ENCODE data around the gene NTMT2.

Gene NTMT2

GRCh38 chr1:170213596-170213995 lies 67.8 kb downstream of the NTMT2 start:
- no peak for DNase-seq

DNA sequence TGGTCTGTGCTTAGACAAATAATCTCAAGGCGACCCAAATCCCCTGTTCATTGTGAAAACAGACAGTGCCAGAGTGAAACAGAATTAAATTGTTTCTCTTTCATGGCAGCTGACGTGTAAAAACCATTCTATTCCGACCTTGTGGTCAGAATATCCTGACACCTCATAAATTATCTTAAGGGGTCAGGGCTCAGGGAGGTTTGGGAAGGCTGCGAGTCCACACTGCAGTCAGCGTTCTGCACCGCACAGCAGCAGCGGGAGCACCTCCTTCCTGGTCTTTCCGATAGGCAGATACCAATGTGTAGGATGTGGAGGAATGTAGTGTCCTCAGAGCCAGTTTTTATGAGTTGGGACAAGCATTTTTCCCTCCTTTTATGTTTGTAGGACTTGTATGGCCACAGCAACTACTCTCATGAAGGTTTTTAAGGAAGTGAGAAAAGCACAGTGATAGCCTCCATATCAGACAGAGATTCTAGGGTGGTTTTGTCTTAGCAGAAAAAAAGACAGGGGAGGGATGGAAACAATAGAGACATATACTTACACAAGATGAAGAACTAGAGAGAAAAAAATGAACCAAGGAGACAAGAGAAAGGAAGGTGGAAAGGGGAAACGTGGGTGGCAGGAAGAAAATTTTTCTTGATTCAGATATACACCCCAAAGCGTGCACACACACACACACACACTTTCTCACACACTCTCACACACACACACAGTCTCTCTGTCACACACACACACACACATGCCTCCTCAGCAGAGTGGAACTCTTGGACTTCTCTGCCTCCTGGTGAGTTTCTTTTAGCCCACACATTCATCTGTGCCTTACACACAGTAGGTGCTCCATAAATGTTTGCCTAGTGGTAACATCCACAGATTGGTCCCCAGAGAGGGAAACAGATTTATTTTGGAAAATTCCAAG lies 68.6 kb downstream of the NTMT2 start:
- no peak for DNase-seq

DNA sequence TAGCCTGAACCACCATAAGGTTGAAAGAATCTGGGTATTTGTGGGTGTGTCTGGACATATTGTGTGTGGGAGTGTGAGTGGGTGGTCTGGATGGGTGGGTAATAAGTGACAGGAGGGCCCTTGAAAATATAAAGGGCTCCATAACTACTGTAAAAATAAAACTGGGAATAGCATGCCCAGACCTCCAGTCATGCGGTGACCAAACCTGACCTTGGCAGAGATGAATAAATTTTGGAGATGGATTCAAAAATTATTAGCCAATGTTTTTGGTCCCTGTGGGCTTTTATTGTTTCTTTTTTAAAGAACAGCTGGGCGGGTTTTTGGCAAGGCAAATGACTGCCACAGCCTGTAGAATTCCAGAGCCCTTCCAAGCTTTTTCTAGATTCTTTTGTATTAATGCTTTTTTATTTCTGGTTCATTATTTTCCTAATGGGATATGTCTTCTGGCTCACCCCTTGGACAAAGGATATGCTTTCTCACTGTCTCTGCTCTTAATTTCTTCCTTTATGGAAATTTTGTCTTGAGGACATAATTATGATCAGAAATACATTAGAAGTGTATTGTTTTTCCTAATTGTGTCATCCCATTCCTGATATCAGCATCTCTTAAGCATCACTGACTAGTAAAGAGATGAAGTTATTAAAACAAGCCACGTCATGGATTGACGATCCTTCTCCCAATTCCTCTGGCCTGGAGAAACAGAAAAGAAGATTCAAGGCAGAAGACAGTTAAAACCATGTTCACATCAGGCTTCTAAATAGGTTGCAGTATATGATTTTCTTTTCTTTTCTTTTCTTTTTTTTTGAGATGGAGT lies 69.5 kb downstream of the NTMT2 start:
- DNase-seq: no peak

- no peak for DNase-seq
These were observed 71.9 kb downstream of the NTMT2 start for GRCh38 chr1:170217517-170218256.

DNA sequence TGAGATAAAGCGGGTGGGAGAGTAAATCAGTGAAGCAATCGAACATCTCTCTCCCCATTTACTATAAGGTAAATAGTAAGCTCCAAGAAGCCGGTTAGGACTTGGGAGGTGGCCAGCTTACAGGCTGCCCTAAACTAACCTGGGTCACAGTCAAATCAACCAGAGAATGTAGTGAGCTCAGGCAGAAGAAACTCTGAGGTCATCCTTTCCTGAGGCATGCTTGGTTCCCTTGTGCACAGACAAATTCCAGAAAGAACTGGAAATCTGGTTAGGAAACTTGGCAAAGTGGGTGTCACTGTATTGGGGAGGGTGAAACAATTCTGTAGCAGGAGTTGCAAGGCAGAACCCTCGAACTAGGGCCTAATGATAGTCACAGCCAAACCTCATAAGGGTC lies 72.5 kb downstream of the NTMT2 start:
- no peak for DNase-seq

All from hippocampal formation (tissue), 2 donors.